Posterior cingulate gyrus (tissue), 11 donors: ENCODE measurements around the gene GPR135.

ENCODE experiments used
- DNase-seq, 10 donors: peaks; one replicate each; pipeline versions ENCODE4 v3.0.0 to v3.0.0-alpha.2; 2020 to 2021; ENCODE audit warnings: mixed read lengths in 3 of 10
- intact Hi-C: fragments of 100-400 bp; cut with DNase I; formaldehyde crosslinking; loops from one replicate; pipeline ENCODE4 v1.15.1; 2023

GPR135 gene

DNA sequence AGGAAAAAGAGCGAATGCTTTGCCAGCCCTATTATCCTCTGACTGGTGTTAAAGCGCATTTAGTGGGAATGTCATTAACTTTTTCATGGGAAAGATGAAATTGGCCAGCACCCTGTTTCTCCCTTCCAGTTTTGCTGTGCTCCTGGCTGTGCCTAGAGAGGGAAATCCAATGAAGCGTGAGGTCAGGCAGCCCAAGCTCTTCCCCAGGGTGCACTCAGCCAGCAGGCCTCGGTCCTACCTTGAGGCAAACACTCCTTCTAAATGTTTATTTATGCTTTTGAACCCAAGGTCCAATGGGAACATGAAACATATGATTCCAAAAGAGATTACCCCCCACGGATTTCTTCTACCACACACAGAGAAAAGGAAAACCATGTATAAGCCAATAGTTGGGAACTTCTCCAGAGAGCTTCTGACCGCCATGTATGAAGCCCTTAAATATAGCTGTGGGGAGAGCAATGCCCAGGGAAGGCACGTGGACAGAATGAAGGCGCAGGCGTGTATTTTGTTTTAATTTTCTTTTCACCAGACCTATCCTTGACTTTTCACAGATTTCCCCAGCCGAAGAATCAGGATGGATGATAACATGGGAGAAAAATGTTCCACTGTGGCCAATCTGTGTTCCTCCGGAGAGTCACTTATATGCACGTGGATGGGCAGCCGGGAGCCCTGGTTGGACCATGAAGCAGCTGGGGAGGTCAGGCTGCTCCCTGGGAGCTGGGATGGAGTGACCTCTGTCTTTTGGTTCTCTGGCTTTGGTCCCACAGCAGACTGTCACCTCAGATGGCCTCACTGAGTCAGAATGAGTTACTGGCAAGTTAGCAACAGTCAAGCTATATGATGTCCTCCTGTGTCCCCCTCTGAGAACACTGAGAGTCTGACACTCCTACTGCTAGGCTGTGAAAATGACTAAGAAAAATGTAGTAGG lies 37.3 kb downstream of the GPR135 start:
- DNase-seq: peak in 1 of 10 donors; percentile 72
- intact Hi-C loops: no loop called here

DNA sequence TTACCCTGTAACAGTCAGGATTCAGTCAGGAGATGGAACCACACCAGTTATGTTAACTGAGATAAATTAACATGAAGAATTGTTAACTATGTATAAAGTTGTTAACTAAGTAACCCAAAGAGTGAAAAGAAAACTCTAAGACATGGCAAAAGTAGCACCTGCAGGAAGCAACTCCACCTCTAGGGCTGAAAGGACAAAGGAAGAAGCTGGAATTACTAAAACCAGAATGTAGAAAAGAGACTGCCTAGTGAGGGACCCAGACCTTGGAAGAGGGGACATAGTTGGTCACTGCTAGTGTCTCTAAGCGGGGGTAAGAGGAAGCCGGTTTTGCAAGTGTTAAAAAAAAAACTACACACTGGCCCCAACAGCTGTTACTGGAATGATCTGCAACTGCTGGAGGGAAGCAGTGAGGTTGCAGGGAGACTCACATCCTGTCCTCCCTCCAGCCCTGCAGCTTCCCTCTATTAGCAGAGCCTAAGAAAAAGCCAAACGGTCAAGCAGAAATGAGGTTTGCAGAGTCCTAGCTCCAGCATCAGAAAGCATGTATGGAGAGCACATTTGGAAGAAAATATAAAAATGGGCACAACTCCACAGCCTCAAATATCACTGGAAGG lies 39.8 kb downstream of the GPR135 start:
- DNase-seq: no peak
- intact Hi-C loops: no loop called here

DNA sequence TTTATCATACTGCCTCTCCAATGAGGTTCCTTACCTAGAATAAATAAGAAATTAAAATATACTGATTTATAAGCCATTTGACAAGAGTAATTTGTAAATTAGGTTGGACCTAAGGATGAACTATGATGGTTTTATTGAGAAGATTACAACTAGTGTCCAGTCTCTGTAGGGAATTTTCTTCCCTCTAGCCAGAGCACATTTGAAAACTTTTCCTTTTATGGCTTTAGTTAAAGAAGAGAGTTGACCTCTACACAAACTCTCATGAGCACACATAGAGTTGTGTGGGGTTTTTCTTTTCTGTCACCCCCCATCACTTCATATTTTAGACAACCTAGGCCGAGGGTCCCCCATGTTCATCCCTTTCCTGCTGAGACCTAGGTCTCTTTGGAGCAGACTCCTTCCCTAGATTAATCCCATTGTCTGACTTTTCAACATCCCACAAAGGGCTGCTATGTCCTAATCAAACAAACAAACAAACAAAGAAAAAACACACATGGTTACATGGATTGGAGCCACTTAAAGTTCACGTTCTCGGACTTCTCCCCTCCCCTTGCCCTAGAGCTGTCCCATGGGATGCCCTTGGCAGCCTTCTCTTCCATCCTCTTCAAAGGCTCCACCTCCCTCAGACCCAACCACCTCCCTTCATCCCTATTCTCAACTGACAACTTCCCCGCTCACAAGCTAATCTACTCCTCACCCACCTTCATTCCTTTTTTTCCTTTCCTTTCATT lies 40.7 kb downstream of the GPR135 start:
- intact Hi-C loops: no loop called here
- no peak for DNase-seq

DNA sequence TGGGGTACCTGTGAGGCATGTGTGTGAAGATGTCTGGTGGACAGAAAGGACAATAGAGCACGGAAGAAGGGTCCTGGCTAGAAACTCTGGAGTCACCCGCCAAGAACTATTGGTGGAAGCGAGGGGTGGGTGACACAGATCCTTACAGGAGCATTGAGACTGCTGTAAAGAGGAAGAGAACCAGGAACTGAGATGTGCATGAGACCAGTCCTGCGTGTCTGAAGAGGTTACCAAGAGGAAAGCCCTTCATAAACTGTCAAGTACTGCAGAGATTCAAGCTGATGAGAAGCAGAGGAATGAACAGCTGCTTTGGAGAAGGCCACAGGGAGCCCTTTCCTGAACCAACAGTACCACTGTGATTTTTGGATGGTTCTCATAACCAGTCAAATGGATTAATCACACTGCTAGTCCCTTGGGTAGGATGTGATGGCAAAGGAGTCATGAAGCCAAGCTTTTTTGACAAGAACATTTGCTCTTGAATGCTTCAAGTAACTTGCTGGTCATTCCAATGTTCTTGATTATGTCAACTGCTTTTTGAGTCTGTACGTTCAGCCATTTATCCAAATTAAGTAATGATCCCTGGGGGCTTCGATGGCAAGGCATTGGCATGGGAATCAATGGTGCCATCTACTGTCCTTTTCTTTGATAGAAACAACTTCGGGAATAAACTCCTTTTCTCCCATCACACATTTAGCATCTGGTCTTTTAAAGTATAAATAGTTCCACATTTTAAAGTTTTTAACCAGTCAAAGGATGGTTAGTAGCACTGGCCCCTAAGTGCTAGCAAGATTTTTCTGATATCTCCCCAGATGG lies 42.9 kb downstream of the GPR135 start:
- no peak for DNase-seq

DNA sequence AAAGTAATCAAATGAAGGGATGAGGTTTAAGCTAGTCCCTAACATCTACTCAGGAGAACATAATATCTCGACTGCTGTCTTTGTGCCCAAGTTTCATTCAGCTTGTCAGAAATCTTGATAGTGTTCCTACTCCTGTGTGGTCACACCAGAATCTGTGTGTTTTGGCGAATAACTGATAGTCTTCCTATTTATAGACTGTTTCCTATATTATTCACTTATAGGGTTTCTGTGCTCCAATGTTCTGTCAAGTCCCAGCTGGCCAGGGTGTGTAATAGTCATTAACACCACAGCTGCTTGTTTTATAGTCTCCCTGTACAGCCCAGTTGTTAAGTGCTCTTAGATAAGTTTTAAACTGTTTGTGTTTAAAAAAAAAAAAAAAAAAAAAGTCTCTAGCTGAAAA lies 45.9 kb downstream of the GPR135 start:
- DNase-seq: no peak
- intact Hi-C loops: no loop called here

More for the DNA sequence above, 42.9 kb downstream of the GPR135 start:
- intact Hi-C loops: no loop called here

DNA sequence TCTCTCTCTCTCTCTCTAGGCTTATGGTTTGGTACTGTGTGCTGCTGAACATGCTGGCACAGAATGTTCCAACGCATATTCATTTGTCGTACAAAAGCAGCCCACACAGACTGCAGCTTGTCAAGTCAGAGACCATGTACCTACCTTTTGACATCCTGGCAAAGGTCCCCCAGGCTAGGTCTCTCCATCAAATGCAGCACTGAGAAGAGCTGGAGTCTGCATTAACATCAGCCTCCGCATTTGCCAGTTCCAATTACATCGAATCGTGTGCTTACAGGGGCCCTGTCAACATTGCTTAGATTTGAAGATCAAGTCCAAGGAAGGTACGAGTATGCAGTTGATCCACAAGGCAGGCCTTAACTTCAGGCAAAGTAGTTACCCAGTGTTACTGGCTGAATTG lies 47.9 kb downstream of the GPR135 start:
- intact Hi-C loops: no loop called here

DNA sequence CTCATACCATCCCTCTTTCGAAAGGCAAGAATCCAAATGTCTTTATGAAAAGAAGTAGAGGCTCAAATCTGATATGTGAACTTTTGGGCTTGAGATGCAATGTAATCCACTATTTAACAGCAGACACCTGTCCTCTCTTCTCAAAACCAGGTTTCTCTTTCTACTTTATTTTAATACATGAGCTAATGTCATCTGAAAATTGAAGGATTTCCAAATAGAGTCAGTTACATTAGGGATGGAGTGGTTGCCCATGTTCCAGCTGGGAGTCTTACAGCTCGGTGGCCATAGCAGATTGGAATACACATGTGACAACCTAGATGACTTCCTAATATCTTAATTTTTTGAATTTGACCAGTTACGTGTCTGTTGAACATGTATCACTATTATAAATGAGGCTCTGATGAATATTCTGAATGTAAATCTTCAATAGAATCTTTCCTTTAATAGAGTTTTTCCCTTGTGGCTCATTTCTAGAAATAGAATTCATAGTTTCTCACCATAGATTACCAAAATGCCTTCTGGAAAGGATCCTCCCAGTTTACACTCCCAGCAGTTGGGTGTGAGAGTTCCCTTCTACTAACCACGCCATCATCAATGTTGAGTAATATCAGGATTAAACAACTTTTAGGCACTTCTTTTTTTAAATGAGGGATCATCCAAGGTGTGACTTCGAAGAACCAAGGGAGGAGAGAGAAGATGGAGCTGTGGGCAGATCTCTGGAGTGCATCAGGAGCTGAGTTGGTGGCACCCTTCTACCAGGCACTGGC lies 49.2 kb downstream of the GPR135 start:
- no peak for DNase-seq
- intact Hi-C loops: no loop called here

More for the DNA sequence above, 47.9 kb downstream of the GPR135 start:
- no peak for DNase-seq
